ENCODE measurements around the gene MPZL1.

- TF ChIP-seq CTCF (IDR thresholded peaks at IDR 0.05; ENCODE audit: borderline replicate concordance, extremely low read depth, low read length, poor library complexity, severe bottlenecking) = no peak
- TF ChIP-seq EZH2 (IDR thresholded peaks at IDR 0.05; ENCODE audit: borderline replicate concordance, low read depth, low read length, severe bottlenecking) = no peak
These were observed 115.5 kb downstream of the MPZL1 start for GRCh38 chr1:167837326-167837725.

Measured in DND-41 (cell line).